ENCODE data around the gene FAM20C.

DNA sequence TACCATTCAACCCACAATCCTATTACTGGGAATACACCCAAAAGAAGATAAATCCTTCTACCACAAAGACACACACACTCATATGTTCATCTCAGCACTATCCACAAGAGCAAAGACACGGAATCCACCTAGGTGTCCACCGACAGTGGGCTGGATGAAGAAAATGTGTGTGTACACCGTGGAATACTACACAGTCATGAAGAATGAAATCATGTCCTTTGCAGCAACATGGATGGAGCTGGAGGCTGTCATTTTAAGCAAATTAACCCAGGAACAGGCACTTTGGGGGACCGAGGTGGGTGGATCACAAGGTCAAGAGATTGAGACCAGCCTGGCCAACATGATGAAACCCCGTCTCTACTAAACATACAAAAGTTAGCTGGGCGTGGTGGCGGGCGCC, 89.3 kb downstream of the FAM20C start:
- no peak for TF ChIP-seq EZH2 (IDR thresholded peaks at IDR 0.05; ENCODE audit: low read depth, low read length, severe bottlenecking)
- TF ChIP-seq, protein P1, sequence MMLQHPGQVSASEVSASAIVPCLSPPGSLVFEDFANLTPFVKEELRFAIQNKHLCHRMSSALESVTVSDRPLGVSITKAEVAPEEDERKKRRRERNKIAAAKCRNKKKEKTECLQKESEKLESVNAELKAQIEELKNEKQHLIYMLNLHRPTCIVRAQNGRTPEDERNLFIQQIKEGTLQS (IDR thresholded peaks at IDR 0.05; ENCODE audit: insufficient read depth, low read depth, low read length), result no peak
- TF ChIP-seq CTCF (IDR thresholded peaks at IDR 0.05; ENCODE audit: control extremely low read depth in 1 of 3, insufficient read depth in 1 of 3, low read depth in 1 of 3, low read length in 3 of 3), result no peak
- no peak for TF ChIP-seq POLR2AphosphoS5 (IDR thresholded peaks at IDR 0.05; ENCODE audit: low read depth, low read length)
- no peak for TF ChIP-seq SUZ12 (IDR thresholded peaks at IDR 0.05; ENCODE audit: low read length)
- no peak for TF ChIP-seq USF2 (IDR thresholded peaks at IDR 0.05; ENCODE audit: low read length)
- TF ChIP-seq CHD1 (IDR thresholded peaks at IDR 0.05; ENCODE audit: low read depth, low read length), result no peak
- TF ChIP-seq EP300 (IDR thresholded peaks at IDR 0.05; ENCODE audit: borderline replicate concordance in 1 of 2, low read depth in 2 of 2, low read length in 2 of 2), result no peak
